GM19324 (cell line): Measurements from ENCODE around the gene LSR.

Source experiments
- ATAC-seq: cut with Tn5 transposase; IDR thresholded peaks from one replicate; pipeline ENCODE4 v1.9.1; 2021; ENCODE audit warnings: mild to moderate bottlenecking, moderate library complexity; ENCODE audit not compliant: unreplicated experiment, low FRiP score

The LSR gene

GRCh38 chr19:35315883-35316282 is 67.1 kb downstream of the LSR start:
- no peak for ATAC-seq

GRCh38 chr19:35316560-35316959 is 67.8 kb downstream of the LSR start:
- no peak for ATAC-seq
